GM12878 (cell line): Measurements from ENCODE around the gene ABCC9. TPM values are rescaled to one million over a fixed set of nuclear protein-coding genes. Genes with fewer than 3 reads are reported as not detected.

ENCODE experiments used
- ATAC-seq: fragments of 200-7000 bp; cut with Tn5 transposase; 3 replicates; pipeline ENCODE4 v1.9.1; 2020; ENCODE audit warnings: mild to moderate bottlenecking, moderate library complexity
- BruUV-seq: library from RNA; stranded (reverse); fragments of 400-500 nt; replicated peaks from 2 replicates; lab custom pipeline; 2021; lab: Mats Ljungman, UMichigan
- CTCF ChIA-PET: fragments of 300-600 bp; sonication (Branson Sonifier 250); formaldehyde crosslinking; extraction: SDS; loops from one replicate; lab custom pipeline; 2021; ENCODE audit warnings: inconsistent platforms; lab: Yijun Ruan, JAX
- POLR2A ChIA-PET: fragments of 350-600 bp; formaldehyde crosslinking; extraction: SDS; loops from one replicate; lab custom pipeline; 2021; ENCODE audit warnings: inconsistent platforms; lab: Charles Lee
- RAD21 ChIA-PET: fragments of 300-600 bp; sonication (Branson Sonifier 250); formaldehyde crosslinking; loops from one replicate; lab custom pipeline; 2023; ENCODE audit warnings: antibody characterized with exemption; ENCODE audit not compliant: unreplicated experiment; lab: Charles Lee
- SMC1A ChIA-PET: fragments of 300-600 bp; sonication (Branson Sonifier 250); formaldehyde crosslinking; loops from one replicate; lab custom pipeline; 2023; ENCODE audit not compliant: unreplicated experiment, uncharacterized antibody; lab: Charles Lee
- DNase-seq: peaks from one replicate; pipeline ENCODE4 v3.0.0-alpha.2; 2011; ENCODE audit warnings: low read depth, low spot score
- FAIRE-seq: peaks from 3 replicates; lab custom pipeline; 2011; peaks lifted over from hg19 to GRCh38; lab: Jason Lieb, UNC
- H2AFZ ChIP-seq: 2 replicates; pipeline ENCODE4 v1.6.0; 2011; ENCODE audit warnings: low read depth, low read length, control low read depth; ENCODE audit not compliant: control insufficient read depth
- H3K27ac ChIP-seq: 2 replicates; pipeline ENCODE4 v1.5.1; 2011; ENCODE audit warnings: control low read depth; ENCODE audit not compliant: control insufficient read depth, insufficient read depth
- H3K27me3 ChIP-seq, 2 experiments: replicated peaks in 1 of 2; 2 replicates each; pipeline versions ENCODE4 v1.6.0 to v1.6.1; 2011; ENCODE audit warnings: low read length in 1 of 2; ENCODE audit not compliant: control insufficient read depth in 2 of 2, insufficient read depth in 2 of 2
- H3K36me3 ChIP-seq, 2 experiments: 2 replicates each; pipeline ENCODE4 v1.5.1; 2011; ENCODE audit warnings: low read length in 1 of 2; ENCODE audit not compliant: control insufficient read depth in 2 of 2, insufficient read depth in 2 of 2
- H3K4me1 ChIP-seq: 2 replicates; pipeline ENCODE4 v1.6.1; 2011; ENCODE audit warnings: mild to moderate bottlenecking, low read length, moderate library complexity, mixed read lengths; ENCODE audit not compliant: control insufficient read depth, insufficient read depth
- H3K4me2 ChIP-seq: 2 replicates; pipeline ENCODE4 v1.6.0; 2011; ENCODE audit warnings: control low read depth; ENCODE audit not compliant: control insufficient read depth, insufficient read depth
- H3K4me3 ChIP-seq: fragments of 200-600 bp; sonication (generic); 2 replicates; pipeline ENCODE4 v1.5.1; 2016
- H3K79me2 ChIP-seq: 2 replicates; pipeline ENCODE4 v1.6.0; 2011; ENCODE audit warnings: low read length; ENCODE audit not compliant: control insufficient read depth, insufficient read depth
- H3K9ac ChIP-seq: 2 replicates; pipeline ENCODE4 v1.8.0; 2011; ENCODE audit warnings: low read length, control low read depth, mixed read lengths; ENCODE audit not compliant: control insufficient read depth, insufficient read depth
- H3K9me3 ChIP-seq: replicated peaks from 3 replicates; pipeline ENCODE4 v1.5.1; 2011; ENCODE audit warnings: mild to moderate bottlenecking, low read length; ENCODE audit not compliant: control insufficient read depth, insufficient read depth
- H4K20me1 ChIP-seq: 2 replicates; pipeline ENCODE4 v1.6.0; 2011; ENCODE audit not compliant: control insufficient read depth, insufficient read depth
- BRCA1 ChIP-seq: IDR thresholded peaks from 2 replicates; pipeline ENCODE4 v1.6.1; 2011; ENCODE audit warnings: low read depth, low read length, improper control_type of control experiment
- CEBPZ ChIP-seq: fragments of 150-350 bp; IDR thresholded peaks from 2 replicates; pipeline ENCODE4 v1.6.1; 2016; ENCODE audit warnings: low read depth, low read length
- EGR1 ChIP-seq, 2 experiments: IDR thresholded peaks; 1 replicate in 1 of 2; 2 replicates in 1 of 2; pipeline ENCODE4 v1.6.1; 2011 to 2012; ENCODE audit warnings: low read depth in 2 of 2, low read length in 2 of 2, borderline replicate concordance in 1 of 2, mild to moderate bottlenecking in 1 of 2, moderate library complexity in 1 of 2
- HCFC1 ChIP-seq: fragments of 150-350 bp; IDR thresholded peaks from 2 replicates; pipeline ENCODE4 v1.6.1; 2014; ENCODE audit warnings: low read length
- IRF5 ChIP-seq: fragments of 450-650 bp; IDR thresholded peaks from 2 replicates; pipeline ENCODE4 v1.6.1; 2017; ENCODE audit warnings: borderline replicate concordance
- NR2C1 ChIP-seq: fragments of 450-650 bp; IDR thresholded peaks from 2 replicates; pipeline ENCODE4 v1.6.1; 2017; ENCODE audit warnings: antibody characterized with exemption, mild to moderate bottlenecking, moderate library complexity
- RCOR1 ChIP-seq: conservative IDR thresholded peaks from 2 replicates; pipeline ENCODE4 v1.6.1; 2012; ENCODE audit warnings: low read depth, low read length, improper control_type of control experiment
- SMC3 ChIP-seq: IDR thresholded peaks from 2 replicates; pipeline ENCODE4 v1.6.1; 2011; ENCODE audit warnings: low read length, improper control_type of control experiment, borderline replicate concordance
- SRF ChIP-seq, 2 experiments: IDR thresholded peaks; 2 replicates each; pipeline ENCODE4 v1.6.1; 2011; ENCODE audit warnings: low read depth in 2 of 2, low read length in 2 of 2, mild to moderate bottlenecking in 1 of 2, moderate library complexity in 1 of 2
- WGBS: methylation state at CpG from one replicate; pipeline ENCODE4 v1.1.6; 2016; ENCODE audit warnings: low lambda C conversion rate; ENCODE audit not compliant: insufficient replicate concordance, insufficient coverage; ENCODE audit errors: missing lambda C conversion rate; 5-methylcytosine and 5-hydroxymethylcytosine counted together
- in situ Hi-C: fragments of 300-500 bp; cut with MboI; formaldehyde crosslinking; loops from 9 replicates; pipeline ENCODE4 v1.14.3; 2018; ENCODE audit warnings: mixed read lengths
- intact Hi-C: fragments of 100-400 bp; cut with micrococcal nuclease; formaldehyde crosslinking; loops from one replicate; pipeline ENCODE4 v1.14.2; 2022; ENCODE audit not compliant: unreplicated experiment
- polyA plus RNA-seq, 11 experiments: library from polyadenylated mRNA; depleted of rRNA in 4 of 11; unstranded in 6 of 11; stranded (reverse) in 5 of 11; fragments of >200 nt; fragmentation: Nextera tagmentation in 4 of 11; fragmentation: Illumina TruSeq in 1 of 11; extraction: Ambion mirVana in 4 of 11; extraction: Trizol in 1 of 11; gene quantifications; 1 replicate in 1 of 11; 2 replicates in 10 of 11; pipeline versions ENCODE4 v1.2.1 to v1.2.3, GENCODE V29; 2011 to 2016; ENCODE audit warnings: inconsistent platforms in 2 of 11, missing spikeins in 2 of 11, low read depth in 1 of 11
- total RNA-seq, 4 experiments: library from RNA; depleted of rRNA in 3 of 4; stranded (reverse); fragments of >200 nt in 3 of 4; fragmentation: Illumina TruSeq in 1 of 4; extraction: Trizol in 1 of 4; gene quantifications; 2 replicates each; pipeline versions ENCODE4 v1.2.1 to v1.2.3, GENCODE V29; 2013 to 2021
- TF ChIP-seq, protein P1 (sequence below): IDR thresholded peaks from 2 replicates; pipeline ENCODE4 v1.6.1; 2012; ENCODE audit warnings: mild to moderate bottlenecking, low read depth, low read length
- TF ChIP-seq, protein P2 (sequence below): fragments of 450-650 bp; IDR thresholded peaks from 2 replicates; pipeline ENCODE4 v1.6.1; 2017; ENCODE audit warnings: antibody characterized with exemption, mild to moderate bottlenecking, moderate library complexity

ABCC9 gene
- total and polyA plus RNA-seq, 10 of the 15 experiments (the other 5 are each of a cell fraction or from before 2014, with no cell fraction given), result under 0.01 to 0.10 (median 0.04) TPM; not detected in 2

GRCh38 chr12:21913823-21914222, 27.4 kb downstream of the ABCC9 start:
- FAIRE-seq (no peak), ATAC-seq (no peak), DNase-seq (no peak)
- Histone ChIP-seq H3K4me1 (no peaks in the 10 kb centered on the region), H3K36me3 (no peaks in the 10 kb centered on the region), H3K9me3 (no peaks in the 10 kb centered on the region), H3K79me2 (no peaks in the 10 kb centered on the region), H2AFZ (no peak overlapping the region), H3K4me2 (no peak overlapping the region), H3K4me3 (no peak overlapping the region), H3K27me3 (no peaks in the 10 kb centered on the region), H3K9ac (no peak overlapping the region), H4K20me1 (no peaks in the 10 kb centered on the region), H3K27ac (no peak overlapping the region)
- BruUV-seq, result no TSS peak
- in situ Hi-C loops, result no loop called here
- intact Hi-C loops, result no loop called here
- RAD21 ChIA-PET, result no interaction called here
- SMC1A ChIA-PET, result no interaction called here
- WGBS, result 4% methylated on average over 1 of the region's 1 CpG
- CTCF ChIA-PET, result no interaction called here
- POLR2A ChIA-PET, result no interaction called here
- TF ChIP-seq HCFC1, result no peak
- no peak for TF ChIP-seq EGR1 (IDR thresholded peaks at IDR 0.05; ENCODE audit: borderline replicate concordance in 1 of 2, low read depth in 2 of 2, low read length in 2 of 2)
- TF ChIP-seq, protein P1, sequence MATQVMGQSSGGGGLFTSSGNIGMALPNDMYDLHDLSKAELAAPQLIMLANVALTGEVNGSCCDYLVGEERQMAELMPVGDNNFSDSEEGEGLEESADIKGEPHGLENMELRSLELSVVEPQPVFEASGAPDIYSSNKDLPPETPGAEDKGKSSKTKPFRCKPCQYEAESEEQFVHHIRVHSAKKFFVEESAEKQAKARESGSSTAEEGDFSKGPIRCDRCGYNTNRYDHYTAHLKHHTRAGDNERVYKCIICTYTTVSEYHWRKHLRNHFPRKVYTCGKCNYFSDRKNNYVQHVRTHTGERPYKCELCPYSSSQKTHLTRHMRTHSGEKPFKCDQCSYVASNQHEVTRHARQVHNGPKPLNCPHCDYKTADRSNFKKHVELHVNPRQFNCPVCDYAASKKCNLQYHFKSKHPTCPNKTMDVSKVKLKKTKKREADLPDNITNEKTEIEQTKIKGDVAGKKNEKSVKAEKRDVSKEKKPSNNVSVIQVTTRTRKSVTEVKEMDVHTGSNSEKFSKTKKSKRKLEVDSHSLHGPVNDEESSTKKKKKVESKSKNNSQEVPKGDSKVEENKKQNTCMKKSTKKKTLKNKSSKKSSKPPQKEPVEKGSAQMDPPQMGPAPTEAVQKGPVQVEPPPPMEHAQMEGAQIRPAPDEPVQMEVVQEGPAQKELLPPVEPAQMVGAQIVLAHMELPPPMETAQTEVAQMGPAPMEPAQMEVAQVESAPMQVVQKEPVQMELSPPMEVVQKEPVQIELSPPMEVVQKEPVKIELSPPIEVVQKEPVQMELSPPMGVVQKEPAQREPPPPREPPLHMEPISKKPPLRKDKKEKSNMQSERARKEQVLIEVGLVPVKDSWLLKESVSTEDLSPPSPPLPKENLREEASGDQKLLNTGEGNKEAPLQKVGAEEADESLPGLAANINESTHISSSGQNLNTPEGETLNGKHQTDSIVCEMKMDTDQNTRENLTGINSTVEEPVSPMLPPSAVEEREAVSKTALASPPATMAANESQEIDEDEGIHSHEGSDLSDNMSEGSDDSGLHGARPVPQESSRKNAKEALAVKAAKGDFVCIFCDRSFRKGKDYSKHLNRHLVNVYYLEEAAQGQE, result no peak
- TF ChIP-seq SRF (IDR thresholded peaks at IDR 0.05; ENCODE audit: low read depth in 2 of 2, low read length in 2 of 2), result no peak
- no peak for TF ChIP-seq CEBPZ
- no peak for TF ChIP-seq NR2C1
- no peak for TF ChIP-seq IRF5
- no peak for TF ChIP-seq RCOR1
- TF ChIP-seq SMC3, result no peak
- TF ChIP-seq, protein P2, sequence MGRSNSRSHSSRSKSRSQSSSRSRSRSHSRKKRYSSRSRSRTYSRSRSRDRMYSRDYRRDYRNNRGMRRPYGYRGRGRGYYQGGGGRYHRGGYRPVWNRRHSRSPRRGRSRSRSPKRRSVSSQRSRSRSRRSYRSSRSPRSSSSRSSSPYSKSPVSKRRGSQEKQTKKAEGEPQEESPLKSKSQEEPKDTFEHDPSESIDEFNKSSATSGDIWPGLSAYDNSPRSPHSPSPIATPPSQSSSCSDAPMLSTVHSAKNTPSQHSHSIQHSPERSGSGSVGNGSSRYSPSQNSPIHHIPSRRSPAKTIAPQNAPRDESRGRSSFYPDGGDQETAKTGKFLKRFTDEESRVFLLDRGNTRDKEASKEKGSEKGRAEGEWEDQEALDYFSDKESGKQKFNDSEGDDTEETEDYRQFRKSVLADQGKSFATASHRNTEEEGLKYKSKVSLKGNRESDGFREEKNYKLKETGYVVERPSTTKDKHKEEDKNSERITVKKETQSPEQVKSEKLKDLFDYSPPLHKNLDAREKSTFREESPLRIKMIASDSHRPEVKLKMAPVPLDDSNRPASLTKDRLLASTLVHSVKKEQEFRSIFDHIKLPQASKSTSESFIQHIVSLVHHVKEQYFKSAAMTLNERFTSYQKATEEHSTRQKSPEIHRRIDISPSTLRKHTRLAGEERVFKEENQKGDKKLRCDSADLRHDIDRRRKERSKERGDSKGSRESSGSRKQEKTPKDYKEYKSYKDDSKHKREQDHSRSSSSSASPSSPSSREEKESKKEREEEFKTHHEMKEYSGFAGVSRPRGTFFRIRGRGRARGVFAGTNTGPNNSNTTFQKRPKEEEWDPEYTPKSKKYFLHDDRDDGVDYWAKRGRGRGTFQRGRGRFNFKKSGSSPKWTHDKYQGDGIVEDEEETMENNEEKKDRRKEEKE, result no peak
- TF ChIP-seq BRCA1, result no peak
